GM12873 (cell line): ENCODE data around the gene CUBN.

Experiments
- CTCF ChIP-seq: IDR thresholded peaks from 2 replicates; pipeline ENCODE4 v1.5.1; 2012; ENCODE audit warnings: low read depth, mild to moderate bottlenecking, moderate library complexity, low read length, control low read depth; ENCODE audit not compliant: insufficient read depth; ENCODE audit errors: missing control alignments

CUBN gene

GRCh38 chr10:16915300-16915699 is 214.3 kb downstream of the CUBN start:
- TF ChIP-seq CTCF, result peak; percentile 31

- TF ChIP-seq CTCF, result no peak
These were observed 216.3 kb downstream of the CUBN start for GRCh38 chr10:16913266-16913665.

- TF ChIP-seq CTCF, result no peak
These were observed 218.8 kb downstream of the CUBN start for GRCh38 chr10:16910793-16911164.

- TF ChIP-seq CTCF, result no peak
These were observed 219.4 kb downstream of the CUBN start for GRCh38 chr10:16909961-16910792.

- no peak for TF ChIP-seq CTCF
These were observed 220.3 kb downstream of the CUBN start for GRCh38 chr10:16909271-16909767.

GRCh38 chr10:16907687-16908086 is 221.9 kb downstream of the CUBN start:
- no peak for TF ChIP-seq CTCF

- no peak for TF ChIP-seq CTCF
These were observed 224.3 kb downstream of the CUBN start for GRCh38 chr10:16905320-16905719.
